ENCODE measurements around the gene CYP27A1.

Gene CYP27A1

DNA sequence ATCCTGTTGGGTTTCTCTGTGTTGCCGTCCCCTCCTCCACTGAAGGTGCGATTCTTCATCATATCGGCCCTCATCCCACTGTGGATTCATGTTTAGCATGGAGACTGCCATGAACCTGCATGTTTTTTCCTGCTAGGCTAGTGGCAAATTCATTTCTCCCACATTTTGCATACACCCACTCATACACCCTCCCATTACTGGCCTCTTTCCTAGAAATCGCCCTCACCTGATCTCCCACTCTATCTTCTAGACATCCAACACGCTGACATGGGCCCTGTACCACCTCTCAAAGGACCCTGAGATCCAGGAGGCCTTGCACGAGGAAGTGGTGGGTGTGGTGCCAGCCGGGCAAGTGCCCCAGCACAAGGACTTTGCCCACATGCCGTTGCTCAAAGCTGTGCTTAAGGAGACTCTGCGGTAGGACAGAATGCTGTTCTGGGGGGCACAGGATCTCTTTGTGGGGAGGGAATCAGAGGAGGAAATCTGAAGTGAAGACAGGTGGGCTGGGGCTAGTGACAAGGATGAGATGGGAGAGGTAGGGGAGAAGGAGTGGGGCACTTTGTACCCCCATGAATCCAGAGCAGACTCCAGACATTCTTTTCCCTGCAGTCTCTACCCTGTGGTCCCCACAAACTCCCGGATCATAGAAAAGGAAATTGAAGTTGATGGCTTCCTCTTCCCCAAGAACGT, 32.0 kb downstream of the CYP27A1 start:
- H3K4me3 Mint-ChIP-seq: no peak overlapping the region
- H3K4me1 Mint-ChIP-seq: no peaks in the 10 kb centered on the region
- ATAC-seq (no peak), DNase-seq (ENCODE audit: low spot score in 2 of 2) (no peak)
- H3K9me3 Mint-ChIP-seq: no peaks in the 10 kb centered on the region
- H3K27ac Mint-ChIP-seq: no peak overlapping the region
- H3K36me3 Mint-ChIP-seq: no peaks in the 10 kb centered on the region

DNA sequence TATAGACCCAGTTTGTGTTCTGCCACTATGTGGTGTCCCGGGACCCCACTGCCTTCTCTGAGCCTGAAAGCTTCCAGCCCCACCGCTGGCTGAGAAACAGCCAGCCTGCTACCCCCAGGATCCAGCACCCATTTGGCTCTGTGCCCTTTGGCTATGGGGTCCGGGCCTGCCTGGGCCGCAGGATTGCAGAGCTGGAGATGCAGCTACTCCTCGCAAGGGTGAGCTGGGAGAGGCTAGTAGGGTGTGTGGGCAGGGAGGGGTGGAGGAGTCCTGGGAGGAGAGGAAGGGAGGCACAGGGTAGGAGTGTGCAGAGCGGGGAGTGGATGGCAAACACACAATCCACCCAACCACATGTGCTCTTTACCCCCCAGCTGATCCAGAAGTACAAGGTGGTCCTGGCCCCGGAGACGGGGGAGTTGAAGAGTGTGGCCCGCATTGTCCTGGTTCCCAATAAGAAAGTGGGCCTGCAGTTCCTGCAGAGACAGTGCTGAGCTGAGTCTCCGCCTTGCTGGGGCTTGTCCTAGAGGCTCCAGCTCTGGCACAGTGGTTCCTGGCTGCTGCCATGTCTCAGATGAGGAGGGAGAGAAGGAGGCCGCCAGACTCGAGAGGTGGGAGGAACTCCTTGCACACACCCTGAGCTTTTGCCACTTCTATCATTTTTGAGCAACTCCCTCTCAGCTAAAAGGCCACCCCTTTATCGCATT, 32.7 kb downstream of the CYP27A1 start:
- Mint-ChIP-seq H3K27ac (no peak overlapping the region), H3K4me3 (no peak overlapping the region), H3K4me1 (no peaks in the 10 kb centered on the region), H3K9me3 (no peaks in the 10 kb centered on the region), H3K36me3 (no peaks in the 10 kb centered on the region)
- no peak for DNase-seq (ENCODE audit: low spot score in 2 of 2)
- peak; percentile 49 for ATAC-seq

DNA sequence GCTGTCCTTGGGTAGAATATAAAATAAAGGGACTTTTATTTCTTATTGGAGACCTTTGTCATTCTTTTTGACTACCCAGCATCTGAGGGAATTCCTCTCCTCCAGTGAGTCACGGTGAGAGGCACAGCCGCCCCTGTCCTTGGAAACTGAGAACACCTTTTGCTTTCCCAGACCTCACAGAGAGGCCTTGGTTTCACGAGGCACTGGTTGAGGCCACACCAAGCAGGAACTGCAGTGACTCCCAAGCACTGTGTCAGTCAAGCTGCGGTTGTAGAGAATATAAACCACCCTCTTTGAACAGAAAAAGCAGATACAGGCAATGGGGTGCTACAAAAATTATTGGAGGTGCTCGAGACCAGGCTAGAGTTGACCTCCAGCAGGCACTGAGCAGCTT, 33.3 kb downstream of the CYP27A1 start:
- no peak overlapping the region for H3K4me3 Mint-ChIP-seq
- H3K27ac Mint-ChIP-seq: no peak overlapping the region
- H3K4me1 Mint-ChIP-seq: no peaks in the 10 kb centered on the region
- H3K9me3 Mint-ChIP-seq: no peaks in the 10 kb centered on the region
- H3K36me3 Mint-ChIP-seq: no peaks in the 10 kb centered on the region
- ATAC-seq (no peak), DNase-seq (ENCODE audit: low spot score in 2 of 2) (no peak)

DNA sequence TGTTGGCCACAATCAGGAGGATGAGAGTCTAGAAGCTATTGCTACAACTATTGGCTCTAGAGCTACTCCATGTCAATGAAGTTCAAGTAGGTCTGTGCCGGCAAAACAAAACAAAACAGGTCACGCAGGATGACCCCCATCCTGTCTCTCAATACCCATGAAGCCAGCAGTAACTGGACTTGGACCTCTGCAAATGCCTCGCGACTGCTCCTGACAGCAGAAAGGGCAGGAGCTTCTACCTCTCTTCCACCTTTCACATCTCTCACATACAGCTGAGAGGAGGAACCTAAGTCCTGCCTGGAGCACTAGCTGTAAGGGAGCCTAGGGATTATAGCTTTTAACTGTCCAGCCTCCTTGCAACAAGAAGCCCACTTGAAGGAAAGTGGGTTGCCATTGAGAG, 33.7 kb downstream of the CYP27A1 start:
- no peak overlapping the region for H3K4me3 Mint-ChIP-seq
- no peak for DNase-seq (ENCODE audit: low spot score in 2 of 2)
- H3K36me3 Mint-ChIP-seq: no peaks in the 10 kb centered on the region
- H3K9me3 Mint-ChIP-seq: no peaks in the 10 kb centered on the region
- ATAC-seq: no peak
- no peaks in the 10 kb centered on the region for H3K4me1 Mint-ChIP-seq
- no peak overlapping the region for H3K27ac Mint-ChIP-seq

DNA sequence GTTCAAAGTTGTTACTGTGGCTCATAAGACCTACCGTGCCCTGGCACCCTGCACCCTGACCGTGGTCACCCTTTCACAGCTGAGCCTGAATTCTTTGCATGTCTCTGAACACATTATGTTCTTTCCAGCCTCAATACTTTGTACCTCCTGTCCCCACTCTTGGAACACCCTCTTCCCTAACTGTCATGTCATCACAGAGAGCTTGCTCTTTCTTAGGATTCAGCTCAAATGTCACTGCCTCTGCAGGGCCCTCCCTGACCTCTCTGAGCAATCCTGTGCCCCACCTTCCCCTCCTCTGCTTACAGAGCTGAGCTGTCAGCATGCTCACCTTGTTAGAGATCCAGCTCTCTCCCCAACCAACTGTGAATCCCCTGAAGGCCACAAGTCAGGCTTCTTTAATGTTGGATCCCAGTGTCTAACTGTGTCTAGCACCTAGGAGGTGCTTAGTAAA, 34.6 kb downstream of the CYP27A1 start:
- Mint-ChIP-seq H3K4me3 (no peak overlapping the region), H3K4me1 (no peaks in the 10 kb centered on the region), H3K9me3 (no peaks in the 10 kb centered on the region), H3K36me3 (no peaks in the 10 kb centered on the region), H3K27ac (no peak overlapping the region)
- no peak for ATAC-seq
- no peak for DNase-seq (ENCODE audit: low spot score in 2 of 2)

DNA sequence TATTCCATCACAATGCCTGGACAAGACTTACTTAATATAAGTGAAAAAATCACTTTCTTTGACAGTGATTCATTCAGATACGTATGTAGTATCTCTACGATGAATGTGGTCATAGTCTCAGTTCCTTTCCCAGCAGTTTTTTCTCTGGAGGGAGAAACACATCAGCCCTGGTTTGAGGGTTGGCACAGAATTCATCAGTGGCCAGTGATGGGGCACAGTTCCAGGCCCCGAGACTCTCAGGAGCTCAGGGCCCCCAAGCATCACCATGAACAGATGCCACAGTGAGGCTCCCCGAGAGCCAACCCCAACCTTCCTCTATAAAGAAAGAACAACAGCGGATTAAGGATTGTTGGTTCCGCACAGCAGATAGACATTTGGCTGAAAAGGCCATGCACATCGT, 37.1 kb downstream of the CYP27A1 start:
- no peaks in the 10 kb centered on the region for H3K4me1 Mint-ChIP-seq
- H3K4me3 Mint-ChIP-seq: no peak overlapping the region
- no peak overlapping the region for H3K27ac Mint-ChIP-seq

DNA sequence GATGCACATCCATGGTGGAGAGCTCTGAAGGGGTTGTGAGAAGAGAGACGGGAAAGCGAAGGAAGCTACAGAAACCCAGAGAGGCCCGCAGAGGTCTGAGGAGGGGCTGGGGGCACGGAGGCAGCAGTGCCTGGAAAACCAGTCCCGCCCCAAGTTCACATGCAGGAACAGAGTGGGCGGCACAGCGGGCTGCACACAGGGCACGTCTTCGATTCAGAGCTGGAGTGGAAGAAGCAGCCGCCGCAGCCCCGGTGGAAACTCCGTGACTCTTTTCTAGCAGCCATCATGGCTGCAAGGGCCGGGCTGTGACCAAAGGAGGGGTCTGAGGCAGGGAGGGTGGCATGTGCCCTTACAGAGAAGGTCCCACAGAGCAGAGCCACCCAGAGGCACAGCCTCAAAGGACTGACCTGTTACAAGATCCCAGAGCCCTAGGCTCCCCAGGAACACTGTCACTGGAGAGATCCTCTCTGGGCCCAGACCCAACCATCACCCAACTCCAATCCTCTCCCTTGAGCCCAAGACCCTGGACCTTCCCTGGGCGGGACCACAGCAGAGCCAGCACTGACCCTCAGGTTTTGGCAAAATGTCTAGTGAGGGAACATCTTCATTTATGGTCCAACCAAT, 38.9 kb downstream of the CYP27A1 start:
- Mint-ChIP-seq H3K36me3 (no peaks in the 10 kb centered on the region), H3K4me1 (no peaks in the 10 kb centered on the region), H3K9me3 (no peaks in the 10 kb centered on the region), H3K4me3 (no peak overlapping the region), H3K27ac (no peak overlapping the region)
- no peak for DNase-seq (ENCODE audit: low spot score in 2 of 2)
- no peak for ATAC-seq

More for the DNA sequence above, 37.1 kb downstream of the CYP27A1 start:
- DNase-seq (ENCODE audit: low spot score in 2 of 2) (no peak), ATAC-seq (no peak)
- H3K36me3 Mint-ChIP-seq: no peaks in the 10 kb centered on the region
- no peaks in the 10 kb centered on the region for H3K9me3 Mint-ChIP-seq

DNA sequence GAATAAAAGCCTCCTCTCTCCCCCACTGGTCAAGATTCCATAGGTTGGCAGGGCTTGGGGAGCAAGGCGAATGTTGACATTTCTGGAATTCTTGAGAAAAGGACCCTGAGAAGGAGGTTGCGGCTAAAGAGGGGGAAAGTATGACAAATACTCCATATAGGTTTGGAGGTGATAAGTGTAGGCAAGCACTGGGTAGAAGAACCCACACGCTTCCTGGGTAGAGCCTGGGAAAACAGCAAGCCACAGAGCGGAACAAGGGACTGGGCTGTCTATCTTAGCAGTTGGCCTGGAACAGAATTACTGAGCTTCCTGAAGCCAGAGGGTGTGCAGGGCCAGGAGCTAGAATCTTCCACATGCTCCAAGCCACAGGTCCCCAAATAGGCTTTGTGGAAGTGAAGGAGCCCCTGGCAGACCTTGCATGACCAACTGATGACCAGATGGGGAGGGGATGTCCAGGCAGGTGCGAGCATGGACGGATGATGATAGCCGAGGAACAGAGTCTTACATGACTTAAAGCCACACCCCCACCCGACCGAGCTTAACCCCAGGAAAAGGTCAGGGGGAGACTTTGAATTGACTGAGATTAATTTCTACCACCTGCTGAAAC, 39.8 kb downstream of the CYP27A1 start:
- no peak for ATAC-seq
- no peak overlapping the region for H3K27ac Mint-ChIP-seq

DNA sequence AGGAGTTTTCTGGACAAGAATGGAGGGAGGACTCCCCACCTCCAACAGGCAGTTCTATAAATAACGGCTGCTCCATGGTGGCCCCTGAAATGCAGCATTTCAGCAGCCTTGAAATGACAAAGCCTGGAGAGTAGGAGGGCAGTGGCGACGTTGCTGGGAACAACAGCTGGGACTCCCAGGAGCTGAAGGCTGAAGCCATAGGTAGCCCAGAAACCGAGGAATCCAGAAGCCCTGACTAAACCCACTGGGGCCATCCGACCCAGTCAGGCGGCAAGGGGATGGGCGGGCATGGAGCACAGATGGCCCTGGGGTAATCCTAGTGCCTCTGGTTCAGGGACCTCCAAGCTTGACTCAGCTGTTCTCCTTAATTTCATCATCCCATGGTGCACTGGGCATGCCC, 40.7 kb downstream of the CYP27A1 start:
- Mint-ChIP-seq H3K36me3 (no peaks in the 10 kb centered on the region), H3K4me3 (no peak overlapping the region), H3K9me3 (no peaks in the 10 kb centered on the region), H3K4me1 (no peaks in the 10 kb centered on the region), H3K27ac (no peak overlapping the region)
- DNase-seq (ENCODE audit: low spot score in 2 of 2): no peak
- no peak for ATAC-seq

More for the DNA sequence above, 39.8 kb downstream of the CYP27A1 start:
- no peak overlapping the region for H3K4me3 Mint-ChIP-seq
- H3K36me3 Mint-ChIP-seq: no peaks in the 10 kb centered on the region
- no peaks in the 10 kb centered on the region for H3K4me1 Mint-ChIP-seq
- no peak for DNase-seq (ENCODE audit: low spot score in 2 of 2)
- no peaks in the 10 kb centered on the region for H3K9me3 Mint-ChIP-seq

DNA sequence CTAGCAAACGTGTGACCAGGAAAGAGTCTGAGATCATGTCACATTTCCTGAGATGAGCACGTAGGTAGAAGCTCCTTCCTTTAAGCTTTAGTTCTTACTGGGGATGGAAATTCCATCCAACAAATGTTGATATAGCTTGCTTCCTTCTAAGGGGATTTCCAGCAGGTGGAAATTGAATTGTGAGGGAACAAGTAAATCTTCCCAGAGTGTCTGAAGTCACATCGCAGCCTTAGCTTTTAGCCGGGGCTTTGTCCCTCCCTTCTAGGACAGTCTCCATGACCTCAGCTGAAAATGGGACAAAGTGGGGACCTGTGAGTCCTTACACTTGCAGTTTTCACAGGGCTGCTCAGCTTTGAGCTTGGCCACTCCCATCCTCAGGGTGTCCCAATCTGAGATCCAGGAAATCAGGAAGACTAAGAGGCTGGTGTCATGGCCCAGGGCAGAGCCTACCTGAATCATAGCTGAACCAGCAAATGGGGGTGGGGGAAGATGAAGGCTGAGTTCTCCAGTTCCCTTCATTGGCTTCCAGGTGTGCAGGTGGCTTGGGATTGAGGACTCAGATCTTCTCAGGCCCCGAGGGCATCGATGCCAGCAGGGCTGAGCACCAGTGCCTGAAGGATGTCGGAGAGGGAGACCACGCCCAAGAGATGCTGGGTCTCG, 41.4 kb downstream of the CYP27A1 start:
- Mint-ChIP-seq H3K36me3 (no peaks in the 10 kb centered on the region), H3K4me3 (no peak overlapping the region), H3K27ac (no peak overlapping the region), H3K4me1 (no peaks in the 10 kb centered on the region), H3K9me3 (no peaks in the 10 kb centered on the region)
- ATAC-seq: no peak
- DNase-seq (ENCODE audit: low spot score in 2 of 2): no peak

DNA sequence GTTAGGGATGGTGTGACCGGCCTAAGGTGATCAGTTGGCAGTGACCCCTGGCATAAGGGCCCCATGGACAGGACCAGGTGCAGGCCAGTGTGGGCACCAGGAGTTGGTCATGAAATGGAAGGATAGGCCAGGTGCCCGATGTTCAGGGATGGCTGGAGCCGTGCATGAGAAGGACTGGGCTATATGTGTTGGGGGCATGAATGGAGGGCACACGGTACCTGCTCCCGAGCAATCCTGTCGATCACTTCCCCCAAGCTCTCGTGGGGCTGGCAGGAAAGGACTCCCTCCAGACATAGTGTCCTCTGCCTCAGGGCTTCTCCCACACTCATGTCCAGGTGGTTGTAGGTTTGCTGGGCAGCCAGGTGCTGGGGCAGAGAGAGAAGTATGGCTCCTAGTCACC, 42.1 kb downstream of the CYP27A1 start:
- Mint-ChIP-seq H3K4me3 (no peak overlapping the region), H3K9me3 (no peaks in the 10 kb centered on the region), H3K27ac (no peak overlapping the region), H3K36me3 (no peaks in the 10 kb centered on the region), H3K4me1 (no peaks in the 10 kb centered on the region)
- ATAC-seq (peak; percentile 12), DNase-seq (ENCODE audit: low spot score in 2 of 2) (no peak)

DNA sequence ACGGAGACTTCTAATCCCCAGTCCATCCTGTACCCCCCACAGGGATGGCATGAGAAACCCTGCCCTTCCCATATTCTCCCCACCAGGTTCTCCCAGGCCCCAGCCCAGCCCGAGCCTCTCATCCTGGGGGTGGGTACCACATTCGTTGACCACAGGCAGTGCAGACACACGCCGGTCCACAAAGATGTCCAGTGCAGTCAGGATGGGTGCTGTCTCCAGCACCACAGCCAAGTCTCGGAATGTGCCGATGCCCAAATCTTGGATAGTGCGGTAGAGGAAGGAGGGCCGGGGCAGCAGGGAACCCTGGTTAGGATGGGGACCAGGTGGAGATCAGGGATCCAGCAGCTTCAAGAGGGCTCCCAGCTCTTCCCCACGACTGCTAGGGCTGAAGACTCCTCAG, 44.8 kb downstream of the CYP27A1 start:
- H3K27ac Mint-ChIP-seq: peak overlapping the region; percentile 60
- ATAC-seq: no peak

DNA sequence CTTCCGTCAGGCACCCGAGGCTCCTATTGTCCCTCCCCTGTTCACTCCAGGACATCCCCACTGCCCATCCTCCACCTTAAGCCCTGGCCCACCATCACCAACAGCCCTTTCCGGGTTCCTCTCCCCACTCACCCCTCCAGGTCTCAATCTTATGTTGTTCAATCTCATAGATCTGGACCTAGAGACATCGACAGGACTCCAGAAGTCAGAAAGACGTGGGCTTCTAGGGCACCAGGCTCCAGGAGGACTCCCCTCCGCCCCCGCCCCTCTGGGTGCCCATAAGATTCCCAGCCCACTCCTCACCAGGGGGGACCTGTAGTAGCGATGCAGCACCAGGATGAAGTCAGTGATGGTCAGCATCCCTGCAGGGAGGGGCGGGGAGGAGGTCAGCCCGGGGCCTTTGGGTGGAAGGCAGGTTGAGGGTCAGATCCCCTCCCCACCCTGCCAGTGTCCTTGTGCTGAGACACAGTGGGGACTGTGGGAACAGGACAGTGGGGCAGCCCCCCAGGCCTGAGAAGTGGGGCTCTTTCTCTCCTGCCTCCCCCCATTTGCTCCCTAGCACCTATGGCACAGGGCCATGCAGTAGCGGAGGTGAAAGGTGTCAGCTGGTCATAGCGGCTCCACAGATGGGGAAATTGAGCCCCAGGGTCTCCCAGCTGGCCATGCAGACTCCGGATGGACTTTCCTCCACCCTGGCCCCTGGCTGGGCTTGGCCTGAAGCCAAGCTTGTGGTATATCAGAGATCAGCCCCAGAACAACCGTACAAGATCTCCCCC, 45.9 kb downstream of the CYP27A1 start:
- ATAC-seq: peak; percentile 14
- DNase-seq (ENCODE audit: low spot score in 2 of 2): no peak
- no peaks in the 10 kb centered on the region for H3K4me1 Mint-ChIP-seq
- H3K36me3 Mint-ChIP-seq: no peaks in the 10 kb centered on the region
- peak overlapping the region; percentile 60 for H3K27ac Mint-ChIP-seq
- H3K9me3 Mint-ChIP-seq: no peaks in the 10 kb centered on the region
- H3K4me3 Mint-ChIP-seq: no peak overlapping the region

More for the DNA sequence above, 44.8 kb downstream of the CYP27A1 start:
- Mint-ChIP-seq H3K9me3 (no peaks in the 10 kb centered on the region), H3K4me3 (no peak overlapping the region), H3K4me1 (no peaks in the 10 kb centered on the region), H3K36me3 (no peaks in the 10 kb centered on the region)
- DNase-seq (ENCODE audit: low spot score in 2 of 2): no peak

DNA sequence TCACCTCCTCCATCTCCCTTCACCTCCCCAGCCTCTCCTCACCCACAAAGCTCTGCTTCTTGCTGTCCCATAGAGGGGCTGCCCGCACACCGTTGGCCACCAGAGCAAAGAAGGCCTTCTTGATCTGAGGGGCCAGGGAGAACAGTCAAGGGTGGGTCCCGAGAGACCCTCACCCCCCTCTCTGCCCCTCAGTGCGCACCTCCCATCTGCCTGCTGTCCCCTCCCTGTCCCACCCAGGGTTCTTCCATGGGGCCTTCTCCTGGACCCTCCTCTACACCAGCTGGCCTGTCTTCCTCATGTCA, 46.5 kb downstream of the CYP27A1 start:
- Mint-ChIP-seq H3K4me1 (no peaks in the 10 kb centered on the region), H3K36me3 (no peaks in the 10 kb centered on the region), H3K27ac (no peak overlapping the region), H3K9me3 (no peaks in the 10 kb centered on the region), H3K4me3 (no peak overlapping the region)
- no peak for ATAC-seq
- DNase-seq (ENCODE audit: low spot score in 2 of 2): no peak
